Tibial nerve (tissue), 3 donors: ENCODE results near the gene IRF2BPL.

ENCODE experiments used
- EP300 ChIP-seq, 2 donors: sonication (generic); formaldehyde crosslinking; IDR thresholded peaks; one replicate each; pipeline ENCODE4 v1.6.1; 2017; ENCODE audit warnings: antibody characterized with exemption in 2 of 2, mild to moderate bottlenecking in 1 of 2
- POLR2A ChIP-seq, 2 donors: fragments of 450-650 bp; IDR thresholded peaks; one replicate each; pipeline ENCODE4 v1.6.1; 2017; ENCODE audit warnings: antibody characterized with exemption in 2 of 2, mild to moderate bottlenecking in 2 of 2, moderate library complexity in 2 of 2

DNA sequence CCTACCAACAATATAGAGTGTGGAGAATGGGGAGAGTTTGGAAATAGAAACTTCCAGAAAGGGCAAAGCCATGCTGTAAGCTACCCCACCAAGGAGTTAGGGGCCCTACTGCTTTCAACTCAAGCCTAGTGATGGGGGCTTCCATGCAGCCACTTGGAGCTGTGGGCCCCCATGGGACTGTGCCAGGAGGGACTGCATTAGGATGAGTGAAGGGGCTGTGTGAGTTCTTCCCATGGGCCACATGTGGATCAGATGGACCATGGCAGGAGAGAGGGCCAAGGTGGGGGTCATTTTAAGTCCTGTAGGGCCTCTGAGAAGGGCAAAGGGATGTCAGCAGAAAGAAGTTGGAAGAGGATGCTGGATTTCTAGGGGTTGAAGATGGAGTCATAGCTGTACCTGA is 46.5 kb upstream of the IRF2BPL start:
- TF ChIP-seq EP300 (IDR thresholded peaks at IDR 0.05): no peak
- no peak for TF ChIP-seq POLR2A (IDR thresholded peaks at IDR 0.05)
